T-helper 1 cell treated with Interleukin-12 subunit alpha and Interleukin-12 subunit beta and Interleukin-4 antibody, amounts not matched to agents 30 ng/mL and 1 ng/mL, for 36 hours (primary cell): ENCODE results near the gene ARHGAP4. TPM values are rescaled to one million over a fixed set of nuclear protein-coding genes. Genes with fewer than 3 reads are reported as not detected.

ENCODE experiments used
- intact Hi-C: fragments of 100-400 bp; cut with micrococcal nuclease; formaldehyde crosslinking; loops from one replicate; pipeline ENCODE4 v1.15.1; 2024
- total RNA-seq: library from RNA; stranded (reverse); gene quantifications from 2 replicates; pipeline ENCODE4 v1.2.3, GENCODE V29; 2022

Gene ARHGAP4
- total RNA-seq, 1 donor from 2014 or later, result 285 TPM

DNA sequence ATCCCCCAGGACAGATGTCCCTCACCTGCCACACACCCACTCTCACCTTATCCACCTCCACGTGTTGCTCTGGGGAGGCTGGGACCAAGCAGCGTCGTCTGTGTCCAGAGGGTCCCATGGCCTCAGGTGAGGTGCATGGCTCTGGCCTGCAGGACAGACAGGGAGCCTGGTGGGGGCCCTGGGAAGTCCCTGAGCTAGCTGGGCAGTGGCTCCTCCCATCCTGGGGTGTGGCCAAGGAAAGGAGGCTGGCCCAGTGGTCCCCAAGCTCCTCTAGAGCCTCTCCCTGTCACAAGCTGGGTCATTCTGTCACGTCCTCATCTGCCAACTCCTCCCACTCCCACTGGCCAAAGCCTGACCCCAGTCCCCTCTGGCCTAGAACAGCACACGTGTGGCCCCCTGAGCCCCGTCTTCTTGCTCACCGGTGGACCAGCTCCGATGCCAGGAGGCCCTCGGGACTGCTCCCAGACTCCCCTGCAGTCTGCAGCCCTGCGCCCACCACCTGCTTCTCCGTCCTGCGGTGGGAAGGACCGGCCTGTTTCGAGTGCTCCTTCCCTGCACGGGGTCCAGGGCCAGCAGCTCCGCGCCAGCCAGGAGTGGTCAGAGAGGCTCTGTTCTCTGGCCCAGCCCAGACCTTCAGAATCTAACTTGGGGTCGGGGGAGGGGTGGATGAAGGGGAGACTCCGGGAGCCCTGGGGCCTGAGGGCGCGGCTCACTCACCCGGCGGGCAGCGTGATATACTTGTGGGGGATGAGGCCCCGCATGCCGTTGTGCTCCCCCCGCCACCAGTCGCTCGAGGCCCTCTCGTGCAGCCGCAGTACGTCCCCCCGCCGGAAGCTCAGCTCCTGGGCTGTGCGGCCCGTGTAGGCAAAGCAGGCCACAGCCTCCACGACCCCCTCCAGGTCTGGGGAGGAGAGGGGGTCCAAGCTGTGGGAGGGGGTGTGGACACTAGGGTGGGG is 16.8 kb downstream of the ARHGAP4 start:
- intact Hi-C loops, result no loop called here

DNA sequence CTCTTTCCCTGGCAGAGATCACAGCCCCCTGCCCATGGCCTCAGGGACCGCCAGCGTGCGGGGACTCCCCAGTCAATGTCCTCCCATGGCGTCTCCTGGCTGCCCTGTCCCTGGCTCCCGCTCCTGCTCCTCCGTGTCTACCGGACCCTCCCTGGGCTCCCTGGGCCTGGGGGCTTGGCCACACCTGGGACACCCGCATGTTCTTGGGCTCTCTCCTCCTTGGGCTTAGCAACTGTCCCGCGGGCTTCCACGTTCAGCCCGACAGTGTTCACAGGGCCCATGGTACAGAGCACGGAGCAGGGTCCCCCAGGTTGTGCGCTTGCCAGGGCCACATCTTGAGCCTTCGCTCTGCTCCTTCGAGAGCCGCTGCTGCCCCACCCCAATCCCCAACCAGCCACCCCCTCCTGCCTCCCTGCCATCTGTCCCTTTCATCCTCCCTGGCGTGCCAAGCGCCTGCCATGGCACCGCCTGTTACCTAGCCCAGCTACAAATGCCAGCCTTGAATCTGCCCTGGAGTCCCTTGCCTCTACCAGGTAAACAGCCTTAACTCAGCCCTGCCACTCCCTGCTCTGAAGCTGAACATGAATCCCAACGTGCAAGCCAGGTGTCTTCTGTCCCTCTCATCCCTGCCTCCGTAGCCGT is 17.7 kb downstream of the ARHGAP4 start:
- intact Hi-C loops, result no loop called here

DNA sequence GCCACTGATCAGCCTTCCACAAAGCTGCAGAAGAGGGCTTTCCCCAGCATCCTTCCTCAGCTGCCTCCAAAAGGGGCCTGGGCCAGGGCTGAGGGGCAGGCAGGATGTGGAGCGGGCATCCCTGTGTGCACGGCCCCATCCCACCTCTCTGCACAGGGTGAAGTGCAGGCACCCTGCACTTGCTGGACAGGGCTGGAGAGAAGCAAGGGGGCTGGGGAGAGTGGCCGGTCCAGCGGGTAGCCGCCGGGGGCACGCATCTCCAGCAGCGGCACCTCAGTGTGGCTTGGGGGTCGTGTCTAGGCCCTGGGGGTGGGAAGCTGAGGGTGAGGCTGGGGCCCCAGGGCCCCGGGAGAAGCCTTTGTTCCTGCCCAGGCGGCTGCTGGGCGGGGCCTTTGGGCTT is 18.6 kb downstream of the ARHGAP4 start:
- intact Hi-C loops, result no loop called here

DNA sequence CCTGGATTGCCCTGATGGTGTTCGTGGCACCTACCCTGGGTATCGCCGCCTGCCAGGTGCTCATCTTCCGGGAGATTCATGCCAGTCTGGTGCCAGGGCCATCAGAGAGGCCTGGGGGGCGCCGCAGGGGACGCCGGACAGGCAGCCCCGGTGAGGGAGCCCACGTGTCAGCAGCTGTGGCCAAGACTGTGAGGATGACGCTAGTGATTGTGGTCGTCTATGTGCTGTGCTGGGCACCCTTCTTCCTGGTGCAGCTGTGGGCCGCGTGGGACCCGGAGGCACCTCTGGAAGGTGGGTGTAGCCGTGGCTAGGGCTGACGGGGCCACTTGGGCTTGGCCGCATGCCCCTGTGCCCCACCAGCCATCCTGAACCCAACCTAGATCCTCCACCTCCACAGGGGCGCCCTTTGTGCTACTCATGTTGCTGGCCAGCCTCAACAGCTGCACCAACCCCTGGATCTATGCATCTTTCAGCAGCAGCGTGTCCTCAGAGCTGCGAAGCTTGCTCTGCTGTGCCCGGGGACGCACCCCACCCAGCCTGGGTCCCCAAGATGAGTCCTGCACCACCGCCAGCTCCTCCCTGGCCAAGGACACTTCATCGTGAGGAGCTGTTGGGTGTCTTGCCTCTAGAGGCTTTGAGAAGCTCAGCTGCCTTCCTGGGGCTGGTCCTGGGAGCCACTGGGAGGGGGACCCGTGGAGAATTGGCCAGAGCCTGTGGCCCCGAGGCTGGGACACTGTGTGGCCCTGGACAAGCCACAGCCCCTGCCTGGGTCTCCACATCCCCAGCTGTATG is 19.7 kb downstream of the ARHGAP4 start:
- intact Hi-C loops, result no loop called here

DNA sequence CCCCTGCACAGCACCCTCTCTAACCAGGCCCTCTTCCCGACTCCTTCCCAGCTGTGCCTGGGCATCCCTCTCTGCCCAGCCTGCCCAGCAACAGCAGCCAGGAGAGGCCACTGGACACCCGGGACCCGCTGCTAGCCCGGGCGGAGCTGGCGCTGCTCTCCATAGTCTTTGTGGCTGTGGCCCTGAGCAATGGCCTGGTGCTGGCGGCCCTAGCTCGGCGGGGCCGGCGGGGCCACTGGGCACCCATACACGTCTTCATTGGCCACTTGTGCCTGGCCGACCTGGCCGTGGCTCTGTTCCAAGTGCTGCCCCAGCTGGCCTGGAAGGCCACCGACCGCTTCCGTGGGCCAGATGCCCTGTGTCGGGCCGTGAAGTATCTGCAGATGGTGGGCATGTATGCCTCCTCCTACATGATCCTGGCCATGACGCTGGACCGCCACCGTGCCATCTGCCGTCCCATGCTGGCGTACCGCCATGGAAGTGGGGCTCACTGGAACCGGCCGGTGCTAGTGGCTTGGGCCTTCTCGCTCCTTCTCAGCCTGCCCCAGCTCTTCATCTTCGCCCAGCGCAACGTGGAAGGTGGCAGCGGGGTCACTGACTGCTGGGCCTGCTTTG is 20.5 kb downstream of the ARHGAP4 start:
- intact Hi-C loops, result no loop called here

DNA sequence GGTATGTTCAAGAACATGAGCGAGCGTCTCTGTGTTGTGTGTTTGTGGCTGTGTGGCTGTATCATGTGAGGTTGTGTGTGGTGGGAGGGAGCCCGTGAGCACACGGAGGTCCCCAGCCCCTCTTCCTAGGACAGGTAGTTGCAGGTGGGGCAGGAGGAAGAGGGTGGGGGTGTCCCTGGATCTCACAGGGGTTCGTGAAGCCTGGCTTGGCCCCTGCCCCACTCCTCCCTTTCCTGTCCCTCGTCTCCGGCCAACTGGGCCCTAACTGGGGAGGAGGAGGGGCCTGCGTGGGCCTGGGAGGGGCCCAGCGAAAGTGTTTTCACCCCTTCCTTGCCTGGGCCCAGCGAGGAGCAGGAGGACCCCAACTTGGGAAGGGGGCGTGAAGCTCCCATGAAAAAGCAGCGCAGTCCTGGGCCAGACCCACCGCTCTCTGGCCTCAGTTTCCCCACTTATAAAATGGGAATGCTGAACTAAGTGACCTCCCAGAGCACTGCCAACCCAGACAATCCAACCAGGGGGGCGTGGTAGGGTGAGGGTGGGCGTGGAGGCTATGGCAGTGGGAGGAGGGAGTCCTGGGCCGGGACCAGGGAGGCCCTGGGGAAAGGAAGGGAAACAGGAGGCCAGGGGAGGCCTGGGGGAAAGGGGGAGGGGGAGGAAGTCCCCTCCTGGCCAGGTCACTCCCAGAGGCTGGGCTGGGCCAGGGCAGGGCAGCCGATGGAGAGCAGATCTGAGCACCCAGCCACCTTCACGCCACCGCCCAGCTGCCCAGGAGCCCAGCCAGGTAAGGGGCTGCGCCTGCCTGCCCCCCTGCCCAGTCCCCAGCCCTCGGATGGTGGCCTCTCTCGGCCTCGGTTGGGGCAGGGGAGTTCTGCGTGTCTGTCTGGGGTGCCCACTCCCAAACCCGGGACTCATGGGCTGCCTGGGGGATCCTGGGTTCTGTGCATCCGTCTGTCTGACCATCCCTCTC is 21.8 kb downstream of the ARHGAP4 start, which contains the start of gene AVPR2:
TSS of gene AVPR2 (plus strand) at position 683 of the 967 bp plus-strand sequence. CDS start 473 bp downstream, outside the sequence.
- intact Hi-C loops, result no loop called here

DNA sequence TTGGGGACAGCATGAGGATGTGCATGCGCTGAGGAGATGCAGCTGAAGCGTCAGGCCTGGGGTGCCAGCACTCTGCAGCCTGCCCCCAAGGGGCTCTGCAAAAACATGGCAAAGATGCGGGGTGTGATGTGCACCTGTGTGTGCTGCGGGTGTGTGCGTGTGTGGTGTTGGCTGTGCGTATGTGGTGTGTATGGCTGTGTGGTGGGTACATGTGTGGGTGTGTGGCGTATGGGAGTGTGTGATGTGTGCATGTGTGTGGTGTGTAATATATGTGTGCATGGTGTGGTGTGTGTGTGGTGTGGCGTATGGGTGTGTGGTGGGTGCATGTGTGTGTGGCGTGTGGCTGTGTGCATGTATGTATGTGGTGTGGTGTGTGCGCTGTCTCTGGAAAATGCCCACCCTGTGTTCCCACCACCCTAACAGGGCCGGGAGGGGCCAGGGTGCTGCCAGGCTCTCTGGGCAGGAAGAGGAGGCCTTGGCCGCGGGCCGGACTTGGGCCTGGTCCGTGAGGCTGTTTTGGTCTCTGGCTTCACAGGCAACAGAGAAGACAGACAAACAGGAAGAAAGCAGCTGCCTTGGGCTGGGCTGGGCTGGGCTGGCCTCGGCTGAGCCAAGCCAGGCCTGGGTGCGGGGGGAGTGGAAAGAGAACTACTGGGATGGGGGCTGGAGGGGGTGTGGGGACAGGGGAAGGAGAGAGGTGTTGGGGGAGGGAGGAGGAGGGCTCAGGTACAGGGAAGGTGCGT is 22.7 kb downstream of the ARHGAP4 start:
- intact Hi-C loops, result no loop called here

DNA sequence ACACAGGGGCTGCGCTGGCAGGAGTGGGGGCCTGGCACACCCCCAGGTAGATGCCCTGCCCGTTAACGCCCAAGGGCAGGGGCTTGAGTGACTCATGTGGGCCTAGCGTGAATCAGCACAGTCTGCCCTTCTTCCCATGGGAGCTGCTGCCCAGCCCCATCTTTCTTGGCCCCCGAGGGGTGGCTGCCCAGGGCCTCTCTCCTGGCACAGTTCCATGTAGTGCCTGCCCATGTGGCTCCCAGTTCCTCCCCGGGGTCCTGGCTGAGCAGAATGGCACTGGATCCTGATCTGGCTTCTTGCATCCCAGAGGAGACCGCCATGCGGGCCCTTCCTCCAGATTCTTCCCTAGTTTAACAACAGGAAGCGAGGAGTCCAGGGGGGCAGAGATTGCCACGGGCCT is 23.7 kb downstream of the ARHGAP4 start:
- intact Hi-C loops, result no loop called here

DNA sequence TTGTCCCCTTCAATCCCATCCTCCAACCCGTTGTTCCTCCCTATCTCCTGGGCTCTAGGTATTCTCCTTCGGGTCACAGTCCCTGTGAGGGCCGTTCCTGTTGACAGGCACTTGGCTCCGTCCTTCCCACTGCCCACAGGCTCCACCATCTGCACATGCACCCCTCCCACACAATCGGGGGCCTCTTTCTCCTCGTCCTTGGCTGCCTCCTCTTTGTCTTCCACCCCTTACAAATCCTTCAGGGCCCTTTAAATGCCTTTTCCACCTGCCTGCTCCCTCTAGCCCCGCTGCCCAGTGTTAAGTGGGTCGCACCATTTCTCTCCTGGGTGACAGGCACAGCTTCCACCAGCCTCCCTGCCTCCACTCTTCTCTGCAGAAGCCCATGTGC is 24.3 kb downstream of the ARHGAP4 start:
- intact Hi-C loops, result loop anchor here (2.0 kb wide), 2 partner anchors 23 to 45 kb away; no protein-coding TSS in a partner anchor

DNA sequence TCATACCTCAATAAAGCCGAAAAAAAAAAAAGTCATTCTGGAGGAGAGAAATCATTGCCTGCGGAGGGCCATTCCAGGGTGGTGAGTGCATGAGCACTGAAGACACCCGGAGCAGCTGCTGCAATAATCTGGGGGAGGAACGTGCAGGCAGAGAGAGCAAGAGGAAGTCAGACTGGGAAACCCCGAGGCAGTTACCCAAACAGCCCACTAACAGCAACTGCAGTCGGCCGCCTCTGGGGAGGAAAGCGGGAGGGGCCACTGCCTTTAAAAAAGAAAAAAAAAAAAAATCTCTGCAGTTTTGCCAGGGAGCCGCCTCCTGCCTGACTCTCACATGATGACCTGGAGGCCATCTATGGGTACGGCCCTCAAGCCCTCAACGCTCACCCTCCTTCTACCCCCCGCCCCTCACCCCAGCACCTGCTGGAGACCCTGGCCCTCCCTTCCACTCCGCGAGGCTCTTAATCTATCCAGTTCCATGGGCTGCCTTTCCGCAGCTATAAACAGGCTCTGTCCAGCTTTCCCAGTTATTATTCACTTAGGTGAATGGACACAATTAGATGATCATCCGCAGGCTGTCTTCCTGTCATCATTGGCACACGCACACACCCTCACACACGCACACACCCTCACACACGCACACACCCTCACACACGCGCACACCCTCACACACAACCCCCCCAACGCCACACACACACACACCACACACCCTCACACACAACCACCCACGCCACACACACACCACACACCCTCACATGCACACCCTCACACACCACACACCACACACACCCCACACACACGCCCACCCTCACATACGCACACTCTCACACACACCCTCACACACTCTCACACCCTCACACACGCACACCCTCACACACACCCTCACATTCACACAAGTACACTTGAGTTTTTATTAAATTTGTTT is 25.0 kb downstream of the ARHGAP4 start:
- intact Hi-C loops, result loop anchor here (2.0 kb wide), 2 partner anchors 24 to 46 kb away; no protein-coding TSS in a partner anchor

DNA sequence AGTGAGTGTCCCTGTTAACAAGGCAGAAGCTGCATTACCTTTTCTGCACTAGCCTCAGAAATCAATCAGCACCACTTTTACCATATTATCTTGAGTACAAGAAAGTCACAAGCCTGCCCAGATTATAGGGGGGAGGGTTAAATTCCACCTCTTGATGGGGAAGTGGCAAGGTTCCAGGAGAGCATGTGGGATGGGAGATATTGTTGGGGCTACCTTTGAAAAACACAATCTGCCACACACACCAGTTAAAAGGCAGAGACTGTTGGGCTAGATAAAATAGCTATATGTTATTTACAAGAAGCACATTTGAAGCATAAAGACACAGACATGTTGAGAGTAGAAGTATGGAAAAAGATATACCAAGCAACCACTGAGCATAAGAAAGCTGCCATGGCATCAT is 28.2 kb downstream of the ARHGAP4 start:
- intact Hi-C loops, result no loop called here

DNA sequence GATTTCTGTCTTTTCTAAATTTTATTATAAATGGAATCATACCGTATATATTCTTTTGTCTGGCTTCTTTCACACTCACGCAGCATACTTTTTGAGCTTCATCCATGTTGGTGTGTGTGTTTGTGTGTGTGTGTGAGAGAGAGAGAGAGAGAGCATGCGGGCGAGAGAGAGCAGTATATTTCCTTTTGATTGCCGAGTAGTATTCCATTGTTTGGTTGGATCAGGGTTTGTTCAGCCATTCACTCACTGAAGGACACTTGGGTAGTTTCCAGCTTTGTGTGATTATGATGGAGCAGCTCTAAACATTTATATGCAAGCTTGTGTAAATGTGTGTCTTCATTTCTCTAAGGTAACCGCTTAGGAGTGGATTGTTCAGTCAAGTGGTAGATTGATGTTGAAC is 36.9 kb downstream of the ARHGAP4 start:
- intact Hi-C loops, result loop anchor here (5.0 kb wide), 1 partner anchor 38 kb away; the partner anchor contains the start of gene ARHGAP4

DNA sequence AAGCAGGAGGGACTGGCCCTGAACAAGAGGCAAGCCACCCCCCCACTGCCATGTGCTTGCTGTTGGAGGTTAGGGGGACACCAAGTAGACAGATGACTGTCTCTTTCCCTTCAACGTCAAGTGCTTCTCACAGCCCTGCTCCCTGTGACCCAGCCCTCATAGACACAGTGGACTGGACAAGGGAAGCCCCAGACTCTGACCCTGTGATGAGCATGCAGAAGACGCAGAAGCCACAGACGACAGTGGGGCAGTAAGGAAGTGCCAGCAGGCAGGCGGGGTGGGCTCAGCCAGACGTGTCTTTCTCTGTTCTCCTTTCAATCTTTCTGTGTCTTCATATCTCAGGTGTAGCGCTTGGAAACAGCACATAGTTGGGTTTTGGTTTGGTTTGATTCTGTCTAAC is 37.7 kb downstream of the ARHGAP4 start:
- intact Hi-C loops, result loop anchor here (5.0 kb wide), 1 partner anchor 39 kb away; the partner anchor contains the start of gene ARHGAP4

DNA sequence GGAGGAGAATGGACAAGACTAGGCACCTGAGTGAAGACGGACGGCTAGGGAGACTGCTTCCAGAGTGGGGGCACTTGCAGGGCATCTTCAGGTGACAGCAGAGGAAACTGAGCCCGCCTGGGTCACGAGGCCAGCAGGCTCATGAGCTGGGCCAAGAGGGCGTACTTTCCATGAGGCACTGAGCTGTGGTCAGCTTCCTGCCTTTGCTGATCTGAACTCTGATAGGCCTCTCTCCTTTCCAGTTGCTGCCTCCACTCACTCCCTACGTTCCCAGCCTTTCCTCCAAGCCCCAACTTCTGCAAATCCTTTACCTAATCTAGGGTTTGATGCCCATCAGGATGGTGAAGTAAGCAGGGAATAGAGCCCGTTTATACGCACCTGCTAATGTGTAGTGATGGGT is 38.7 kb downstream of the ARHGAP4 start:
- intact Hi-C loops, result loop anchor here (5.0 kb wide), 1 partner anchor 40 kb away; the partner anchor contains the start of gene ARHGAP4

DNA sequence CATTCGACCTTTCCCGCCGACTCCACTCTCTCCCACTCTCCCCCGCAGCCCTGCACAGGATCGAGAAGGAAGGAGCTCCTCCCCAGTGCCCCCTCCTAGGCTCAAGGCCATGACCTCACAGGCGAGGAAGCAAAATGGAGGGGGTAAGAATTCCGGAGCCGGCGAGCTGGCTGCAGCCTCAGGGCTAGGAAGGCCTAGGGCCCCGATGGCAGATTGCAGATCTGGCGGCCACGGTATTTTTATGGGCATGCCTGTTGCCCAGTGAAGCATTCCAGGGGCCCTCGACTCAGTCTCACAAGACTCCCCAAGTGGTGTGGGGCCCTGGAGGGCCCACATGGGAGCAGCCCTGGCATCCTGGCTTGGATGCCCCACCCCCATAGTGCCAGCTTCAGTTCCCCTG is 39.1 kb downstream of the ARHGAP4 start:
- intact Hi-C loops, result loop anchor here (5.0 kb wide), 1 partner anchor 40 kb away; the partner anchor contains the start of gene ARHGAP4

DNA sequence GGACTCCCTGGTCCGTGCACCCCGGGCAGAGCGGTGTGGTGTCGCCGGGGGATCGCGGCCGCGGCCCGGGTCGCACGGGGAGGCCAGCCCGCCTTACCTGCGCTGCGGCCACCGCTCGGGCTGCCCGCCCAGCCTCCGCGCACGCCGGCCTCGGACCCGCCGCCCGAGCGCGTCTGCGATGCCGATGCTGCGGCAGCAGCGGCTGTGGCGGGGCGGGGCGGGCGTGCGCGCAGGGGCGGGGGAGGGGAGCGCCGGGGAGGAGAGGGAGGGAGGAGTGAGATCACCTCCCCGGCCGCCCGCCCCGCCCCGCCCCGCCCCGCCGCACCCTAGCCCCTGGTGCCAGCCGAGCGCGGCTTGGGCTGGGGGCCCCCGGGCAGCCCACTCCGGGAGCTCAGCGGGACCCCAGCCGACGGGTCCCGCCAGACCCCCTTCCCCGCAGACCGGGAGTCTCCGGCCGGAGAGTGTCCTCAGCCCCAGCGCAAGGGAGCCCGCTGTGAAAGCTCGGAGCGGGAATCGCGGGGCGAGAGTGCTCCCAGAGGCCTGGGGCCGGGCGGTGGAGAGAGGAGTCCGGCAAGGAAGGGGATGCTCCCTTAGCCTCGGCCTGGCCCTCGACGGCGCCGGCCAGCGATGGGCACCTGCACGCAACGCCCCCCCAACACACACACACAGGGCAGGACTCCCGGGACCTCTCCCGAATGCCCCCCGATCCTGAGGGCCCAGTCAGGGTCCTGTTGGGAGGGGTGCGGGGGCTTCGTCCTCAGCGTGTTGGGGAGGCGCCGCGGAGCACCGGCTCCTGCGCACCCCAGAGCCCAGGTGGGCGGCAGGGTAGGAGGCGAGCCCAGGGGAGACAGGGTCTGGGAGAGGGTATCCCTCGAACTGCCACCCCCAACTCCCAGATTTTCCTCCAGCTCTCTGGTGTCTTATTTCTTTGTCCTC is 39.8 kb downstream of the ARHGAP4 start, which contains the start of gene L1CAM:
TSS of gene L1CAM (minus strand) at position 206 of the 936 bp plus-strand sequence. CDS start 10,337 bp downstream, outside the sequence.
- intact Hi-C loops, result loop anchor here (5.0 kb wide), 1 partner anchor 41 kb away; the partner anchor contains the start of gene ARHGAP4
